ENCODE data around the gene TMSB15B.
"Not testable (repeated sequence)": the region's sequence is repeated elsewhere in the genome, so short reads cannot be mapped to it uniquely, and the experiment has no call there.

Gene TMSB15B

DNA sequence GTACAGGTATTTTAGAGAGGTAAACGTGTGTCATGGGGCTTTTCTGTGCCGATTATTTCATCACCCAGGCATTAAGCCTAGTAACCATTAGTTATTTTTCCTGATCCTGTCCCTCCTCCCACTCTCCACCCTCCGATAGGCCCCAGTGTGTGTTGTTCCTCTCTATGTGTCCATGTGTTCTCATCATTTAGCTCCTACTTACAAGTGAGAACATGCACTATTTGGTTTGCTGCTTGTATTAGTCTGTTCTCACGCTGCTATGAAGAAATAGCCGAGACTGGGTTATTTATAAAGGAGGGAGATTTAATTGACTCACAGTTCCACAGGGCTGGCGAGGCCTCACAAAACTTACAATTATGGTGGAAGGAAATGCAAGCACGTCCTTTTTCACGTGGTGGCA, 53.1 kb downstream of the TMSB15B start:
- not testable (repeated sequence) for FAIRE-seq; DNase-seq (ENCODE audit: insufficient read length, low spot score)
